Panc1 (cell line): ENCODE measurements around the gene RPL7L1. TPM values are rescaled to one million over a fixed set of nuclear protein-coding genes. Genes with fewer than 3 reads are reported as not detected.
"Not testable (repeated sequence)": the region's sequence is repeated elsewhere in the genome, so short reads cannot be mapped to it uniquely, and the experiment has no call there.

Experiments
- ATAC-seq: fragments of 200-7000 bp; cut with Tn5 transposase; 2 replicates; pipeline ENCODE4 v1.9.1; 2020; ENCODE audit warnings: mild to moderate bottlenecking, moderate library complexity
- BruUV-seq: library from RNA; stranded (reverse); fragments of 400-500 nt; replicated peaks from 2 replicates; lab custom pipeline; 2021; lab: Mats Ljungman, UMichigan
- CTCF ChIA-PET: fragments of 300-600 bp; sonication (Branson Sonifier 250); formaldehyde crosslinking; loops from one replicate; lab custom pipeline; 2022; ENCODE audit warnings: antibody characterized with exemption; lab: Charles Lee
- POLR2A ChIA-PET: fragments of 300-600 bp; sonication (Branson Sonifier 250); formaldehyde crosslinking; loops from one replicate; lab custom pipeline; 2022; ENCODE audit warnings: antibody characterized with exemption; lab: Charles Lee
- DNase-seq: peaks from one replicate; pipeline ENCODE4 v3.0.0-alpha.2; 2010; ENCODE audit warnings: low read depth, low spot score
- H3K27ac ChIP-seq: 2 replicates; pipeline ENCODE4 v1.5.1; 2011; ENCODE audit warnings: mild to moderate bottlenecking, low read length, inconsistent platforms
- H3K27me3 ChIP-seq: fragments of 200-500 bp; sonication (Bioruptor generic); 2 replicates; pipeline ENCODE4 v1.6.0; 2014; ENCODE audit warnings: low read length, inconsistent platforms; ENCODE audit not compliant: control insufficient read depth, insufficient read depth
- H3K36me3 ChIP-seq: fragments of 200-500 bp; sonication (Bioruptor generic); 2 replicates; pipeline ENCODE4 v1.5.1; 2014; ENCODE audit warnings: inconsistent platforms, mild to moderate bottlenecking, low read length, moderate library complexity; ENCODE audit not compliant: control insufficient read depth, insufficient read depth
- H3K4me1 ChIP-seq: 2 replicates; pipeline ENCODE4 v1.5.1; 2011; ENCODE audit warnings: inconsistent platforms, mild to moderate bottlenecking, low read length, moderate library complexity; ENCODE audit not compliant: control insufficient read depth, insufficient read depth
- H3K4me3 ChIP-seq, 2 experiments: 2 replicates each; pipeline ENCODE4 v1.5.1; 2011 to 2012; ENCODE audit warnings: low read depth in 2 of 2, low read length in 2 of 2, mild to moderate bottlenecking in 2 of 2, inconsistent platforms in 1 of 2, moderate library complexity in 1 of 2
- H3K9me3 ChIP-seq: fragments of 200-500 bp; sonication (Bioruptor generic); 2 replicates; pipeline ENCODE4 v1.5.1; 2014; ENCODE audit warnings: low read depth, mild to moderate bottlenecking, inconsistent platforms, low read length, moderate library complexity; ENCODE audit not compliant: control insufficient read depth, insufficient read depth
- CTCF ChIP-seq: fragments of 450-650 bp; IDR thresholded peaks from 2 replicates; pipeline ENCODE4 v1.5.1; 2017; ENCODE audit warnings: mild to moderate bottlenecking
- POLR2AphosphoS5 ChIP-seq: IDR thresholded peaks from 2 replicates; pipeline ENCODE4 v1.6.1; 2012; ENCODE audit warnings: mild to moderate bottlenecking, low read depth, low read length, moderate library complexity
- REST ChIP-seq, 2 experiments: IDR thresholded peaks; 2 replicates each; pipeline ENCODE4 v1.6.1; 2011 to 2012; ENCODE audit warnings: low read depth in 2 of 2, control low read depth in 1 of 2, low read length in 1 of 2, mild to moderate bottlenecking in 1 of 2, moderate library complexity in 1 of 2; ENCODE audit not compliant: insufficient read depth in 1 of 2
- SIN3A ChIP-seq: IDR thresholded peaks from 2 replicates; pipeline ENCODE4 v1.6.1; 2012; ENCODE audit warnings: low read depth, mild to moderate bottlenecking, low read length, moderate library complexity, borderline replicate concordance; ENCODE audit not compliant: insufficient read depth
- TCF7L2 ChIP-seq: IDR thresholded peaks from 2 replicates; pipeline ENCODE4 v1.6.1; 2011; ENCODE audit warnings: mild to moderate bottlenecking, low read depth, low read length, inconsistent platforms
- in situ Hi-C: cut with HindIII; loops from 2 replicates; pipeline ENCODE4 v1.10.0; 2016; ENCODE audit warnings: low sequenced_read_pairs, low pct_unique_long_range_greater_than_20kb
- intact Hi-C: fragments of 100-400 bp; cut with micrococcal nuclease; formaldehyde crosslinking; loops from one replicate; pipeline ENCODE4 v1.10.0; 2022; ENCODE audit not compliant: unreplicated experiment
- total RNA-seq: library from RNA; stranded (reverse); gene quantifications from one replicate; pipeline ENCODE4 v1.2.1, GENCODE V29; 2021; ENCODE audit not compliant: unreplicated experiment

RPL7L1 gene
- total RNA-seq, 1 experiment from 2014 or later, result 109 TPM

GRCh38 chr6:42877695-42878094 lies 1.7 kb upstream of the RPL7L1 start:
- ChIA-PET POLR2A (no interaction called here), CTCF (interaction anchor here (0.7 kb wide), 1 partner anchor 461 kb away, joined by 3 read pairs; no protein-coding TSS in a partner anchor)
- DNase-seq (no peak), ATAC-seq (no peak)
- Histone ChIP-seq H3K4me3 (no peak overlapping the region), H3K36me3 (no peaks in the 10 kb centered on the region; the same call in 1 of the 2 replicates), H3K27me3 (no peaks in the 10 kb centered on the region), H3K4me1 (peaks cover 4% of the 10 kb centered on the region; the same call in 1 of the 2 replicates), H3K27ac (0 out of 2 replicates have a peak overlapping the region, but pooled peaks have one; percentile 20), H3K9me3 (no peaks in the 10 kb centered on the region)
- intact Hi-C loops, result loop anchor here (5.0 kb wide), 3 partner anchors 130 to 215 kb away; partner anchors contain the start of gene TBCC
- TF ChIP-seq POLR2AphosphoS5 (no peak), REST (IDR thresholded peaks at IDR 0.05; ENCODE audit: insufficient read depth in 1 of 2, low read depth in 2 of 2, low read length in 1 of 2) (no peak), CTCF (no peak), SIN3A (no peak), TCF7L2 (no peak)
- in situ Hi-C loops, result no loop called here
- no TSS peak for BruUV-seq

GRCh38 chr6:42880240-42880817 lies 913 bp downstream of the RPL7L1 start:
- BruUV-seq, result TSS peak; percentile 94
- CTCF ChIA-PET, ATAC-seq, intact Hi-C loops, H3K9me3 ChIP-seq, H3K4me1 ChIP-seq, in situ Hi-C loops, DNase-seq, H3K27me3 ChIP-seq: not testable (repeated sequence)
- H3K4me3 ChIP-seq, result peak overlapping the region; percentile 77 to 99
- peak overlapping the region; percentile 99 for H3K27ac ChIP-seq
- POLR2A ChIA-PET, result interaction anchor here (0.6 kb wide), 2 partner anchors 93 to 762 kb away, joined by 3 to 6 read pairs; no protein-coding TSS in a partner anchor
- H3K36me3 ChIP-seq, result peaks cover 18% of the 10 kb centered on the region

GRCh38 chr6:42880871-42881270 lies 1.5 kb downstream of the RPL7L1 start:
- H3K27me3 ChIP-seq, in situ Hi-C loops, BruUV-seq, ATAC-seq, CTCF ChIA-PET, H3K9me3 ChIP-seq, DNase-seq, intact Hi-C loops, H3K4me1 ChIP-seq: not testable (repeated sequence)
- POLR2A ChIA-PET, result interaction anchor here (0.6 kb wide), 1 partner anchor 135 kb away, joined by 3 read pairs; the partner anchor contains the start of gene TBCC
- H3K27ac ChIP-seq, result peak overlapping the region; percentile 99
- peak overlapping the region; percentile 77 to 99 for H3K4me3 ChIP-seq
- H3K36me3 ChIP-seq, result peaks cover 23% of the 10 kb centered on the region
